Fibroblast of skin of left biceps (primary cell): ENCODE data around the gene JOSD1.

Experiments
- DNase-seq, 2 experiments: peaks; one replicate each; pipeline ENCODE4 v3.0.0-alpha.2; 2013; ENCODE audit warnings: low read depth in 2 of 2

Gene JOSD1

DNA sequence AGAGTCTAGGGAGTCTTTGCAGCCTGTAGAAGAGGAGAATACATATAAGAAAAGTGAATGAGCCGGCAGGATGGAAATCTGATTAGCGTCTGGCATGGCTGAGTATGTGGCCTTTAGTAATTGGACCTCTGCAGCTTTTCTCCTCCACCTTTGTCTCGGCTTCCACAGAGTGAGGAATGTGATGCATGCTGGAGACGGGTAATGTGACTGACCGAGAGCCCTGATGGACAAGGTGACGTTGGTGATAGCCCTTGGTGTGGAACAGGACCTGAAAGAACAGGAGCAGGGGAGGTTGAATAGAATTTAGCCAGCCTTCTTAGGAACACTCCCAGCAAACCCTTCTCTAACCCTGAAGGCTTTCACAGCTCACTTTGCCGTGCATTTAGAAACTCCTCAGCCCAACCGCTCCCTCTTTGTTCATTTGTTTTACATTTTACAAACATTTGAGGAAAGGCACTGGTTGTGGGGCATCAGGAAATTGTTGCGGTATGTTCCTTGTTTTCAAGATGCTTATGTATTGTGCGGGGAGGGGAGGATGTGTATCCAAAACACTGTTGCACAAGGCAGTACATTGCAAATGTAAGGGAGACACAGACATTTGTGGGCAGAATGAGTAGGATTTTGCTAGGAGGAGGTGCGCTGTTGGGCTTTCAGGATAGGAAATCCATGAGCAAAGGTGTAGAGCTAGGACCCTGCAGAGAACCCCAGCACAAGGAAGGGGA lies 11.9 kb upstream of the JOSD1 start:
- no peak for DNase-seq

DNA sequence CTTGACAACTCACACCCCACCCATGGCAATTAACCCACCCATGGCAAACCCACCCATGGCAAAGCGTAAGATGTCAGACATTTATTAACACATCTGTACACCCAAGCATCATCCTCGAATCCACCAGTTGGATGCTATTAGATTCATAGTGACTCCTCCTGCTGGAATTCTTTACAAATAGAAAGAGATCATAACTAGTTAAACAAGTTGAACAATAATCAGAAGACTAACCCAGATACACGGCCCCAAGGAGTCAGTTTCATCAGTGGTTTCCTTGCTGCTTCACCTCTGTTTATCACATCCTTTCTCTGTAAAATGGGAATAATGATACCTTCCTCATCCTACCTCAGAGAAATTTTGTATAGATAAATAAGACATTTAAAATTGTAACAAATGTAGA lies 10.1 kb upstream of the JOSD1 start:
- no peak for DNase-seq

DNA sequence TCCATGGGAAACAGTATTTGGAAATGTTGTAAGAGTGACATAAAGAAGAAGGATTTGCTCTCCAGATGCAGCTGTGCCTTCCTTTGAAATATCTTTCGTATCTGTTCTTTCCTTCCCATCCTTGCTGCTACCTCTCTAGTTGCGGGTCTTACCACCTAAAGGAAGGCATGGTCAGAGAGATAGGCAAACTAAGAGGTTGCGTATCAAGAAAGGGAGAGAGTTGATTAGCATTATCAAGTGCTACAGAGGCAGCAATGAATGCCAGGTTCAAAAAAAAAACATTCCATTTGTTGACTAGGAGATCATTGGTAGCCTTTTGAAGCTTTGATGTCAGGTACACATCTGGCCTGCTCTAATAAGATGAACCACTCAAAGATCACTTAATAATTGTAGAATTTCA lies 9.6 kb upstream of the JOSD1 start:
- DNase-seq: no peak

DNA sequence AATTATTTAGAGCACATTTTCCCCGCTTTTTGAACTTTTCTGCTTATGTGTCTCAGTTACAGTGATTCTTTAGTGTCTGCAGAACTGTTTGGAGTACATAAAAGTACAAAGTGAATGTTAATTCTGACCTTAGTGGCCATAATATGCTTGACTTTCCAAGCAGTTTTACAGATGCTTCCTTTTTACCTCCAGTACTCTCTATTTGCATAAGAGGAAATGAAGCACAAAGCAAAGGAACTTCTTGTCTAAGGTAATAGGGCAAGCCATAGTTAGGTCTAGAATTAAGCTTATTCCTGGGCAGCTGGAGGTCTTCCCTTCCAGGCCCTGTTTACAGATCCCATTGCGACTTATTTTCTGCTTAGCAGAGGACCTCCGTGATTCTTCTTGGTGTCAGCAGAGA lies 8.6 kb upstream of the JOSD1 start:
- no peak for DNase-seq

DNA sequence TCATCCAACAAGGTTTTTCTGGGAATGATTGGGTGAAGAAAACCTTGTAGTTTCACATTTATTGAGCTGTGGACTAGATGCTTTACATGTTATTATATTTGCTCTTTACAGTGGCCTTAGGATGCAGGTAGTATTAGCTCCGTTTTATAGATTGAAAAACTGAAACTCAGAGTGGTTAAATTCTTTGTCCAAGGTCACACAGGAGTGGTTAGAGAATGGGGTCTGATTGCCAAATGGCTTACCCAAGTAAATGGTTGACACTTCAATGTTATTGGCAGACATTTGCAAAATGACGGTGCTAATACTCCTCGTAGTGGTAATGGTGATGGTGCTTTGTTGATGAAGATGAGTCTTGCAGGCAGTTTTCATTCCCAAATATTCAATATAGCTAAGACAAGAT lies 7.2 kb upstream of the JOSD1 start:
- no peak for DNase-seq

DNA sequence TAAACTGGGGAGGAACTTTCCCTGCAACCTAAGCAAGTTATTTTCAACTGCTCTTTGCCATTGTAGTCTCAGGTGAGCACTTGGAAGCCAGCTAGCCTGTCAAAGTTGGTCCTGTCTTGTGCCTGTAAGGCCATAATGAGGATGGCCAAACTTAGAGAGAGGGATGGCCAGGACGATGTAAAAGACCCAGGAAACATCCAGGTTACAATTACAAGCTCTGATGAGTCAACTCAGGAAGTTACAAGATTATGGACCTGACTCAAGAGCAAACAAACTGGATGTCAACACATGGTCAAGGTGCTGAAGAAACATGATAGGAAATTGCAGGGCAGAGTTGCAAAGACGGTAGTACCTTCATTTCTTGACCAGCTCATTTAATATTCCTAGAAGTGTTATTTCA lies 6.6 kb upstream of the JOSD1 start:
- DNase-seq: no peak

DNA sequence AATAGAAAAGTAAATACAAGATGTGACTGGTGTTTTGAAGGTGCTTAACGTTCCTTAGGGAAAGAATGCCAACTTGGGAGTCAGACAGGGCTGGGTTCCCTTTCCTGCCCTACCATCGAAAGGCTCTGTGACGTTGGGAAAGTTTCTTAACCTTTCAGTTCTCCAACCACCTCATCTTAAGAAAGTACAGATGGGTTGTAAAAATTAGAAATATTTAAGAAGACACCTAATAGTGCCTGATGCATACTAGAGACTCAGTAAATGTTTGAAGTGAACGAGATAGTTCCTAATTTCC lies 6.1 kb upstream of the JOSD1 start:
- DNase-seq: no peak

DNA sequence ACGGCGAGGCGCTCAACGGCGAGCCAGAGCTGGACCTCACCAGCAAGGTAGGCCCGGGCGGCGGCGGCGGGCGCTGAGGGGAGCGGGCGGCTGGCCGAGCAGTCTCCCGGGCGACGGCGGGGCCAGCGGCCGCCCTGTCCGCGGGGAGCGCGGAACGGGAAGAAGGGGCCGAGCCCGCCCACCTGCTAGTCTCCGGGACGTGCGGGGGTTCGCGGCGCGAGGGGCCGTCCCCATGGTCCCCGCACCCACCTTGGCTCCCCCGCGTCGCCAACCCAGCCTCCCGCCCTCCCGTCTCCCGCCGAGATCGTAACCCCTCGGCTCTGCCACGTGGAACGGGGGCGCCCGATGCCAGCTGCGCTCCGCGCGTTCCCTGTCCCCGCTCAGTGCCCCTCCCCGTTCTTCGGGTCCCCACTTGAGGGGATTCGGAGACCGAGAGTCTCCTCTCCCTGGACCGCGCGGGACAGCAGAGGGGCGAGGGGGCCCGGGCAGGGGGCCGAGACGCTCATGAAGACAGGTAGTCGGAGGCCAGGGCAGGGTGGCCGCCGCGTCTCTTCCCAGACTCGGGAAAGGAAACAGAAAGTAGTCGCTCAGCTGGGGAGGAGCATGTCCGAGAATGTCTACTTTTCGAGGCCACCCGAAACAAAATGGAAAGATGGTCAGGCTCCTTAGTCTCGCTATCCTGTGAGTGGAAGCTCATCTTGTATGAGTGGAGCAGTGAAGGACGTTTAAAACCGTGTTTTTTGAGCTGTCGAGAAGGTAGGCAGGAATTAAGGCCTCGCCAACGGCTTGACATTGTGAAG lies 5.6 kb upstream of the JOSD1 start:
- no peak for DNase-seq

DNA sequence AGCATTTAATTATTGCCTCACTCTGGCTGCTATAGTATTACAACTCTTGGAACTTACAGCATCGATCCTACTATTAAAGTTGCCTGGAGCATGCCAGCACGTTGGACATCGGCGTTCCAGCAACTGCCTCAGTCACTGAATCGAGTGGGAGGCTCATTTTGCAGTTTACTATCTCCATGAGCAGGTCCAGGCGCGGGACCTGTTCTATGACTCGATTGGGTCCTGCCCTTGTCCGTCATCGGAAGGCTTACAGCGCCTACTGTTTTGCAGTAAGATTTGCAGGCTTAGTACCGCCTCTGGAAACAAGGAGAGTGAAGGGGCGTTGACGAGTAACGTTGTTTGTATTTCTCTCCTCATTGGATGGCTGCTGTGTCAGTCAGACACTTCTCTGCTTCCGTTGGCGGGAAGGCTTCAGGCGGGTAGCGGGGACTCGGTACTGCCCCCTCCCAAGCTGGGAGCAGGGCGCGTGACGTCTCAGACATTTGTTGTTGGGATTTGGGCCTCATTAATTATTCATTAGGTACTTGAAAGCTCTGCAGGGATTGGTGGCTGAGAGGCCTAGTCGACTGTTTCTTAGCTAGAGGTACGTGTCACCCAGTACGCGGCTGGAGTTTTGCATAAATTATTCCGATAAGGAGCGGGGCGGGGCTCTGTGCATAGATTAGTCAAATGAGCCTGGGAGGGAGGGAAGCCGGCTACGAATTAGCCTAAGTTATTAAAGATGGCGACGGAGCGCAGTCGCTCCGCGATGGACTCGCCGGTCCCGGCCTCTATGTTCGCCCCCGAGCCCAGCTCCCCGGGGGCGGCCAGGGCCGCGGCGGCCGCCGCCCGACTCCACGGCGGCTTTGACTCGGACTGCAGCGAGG lies 4.7 kb upstream of the JOSD1 start, which contains the start of gene GTPBP1:
Gene GTPBP1 (plus strand): TSS at position 710 of the 866 bp plus-strand sequence. CDS start 12 bp downstream, at position 722.
- peak; percentile 100 for DNase-seq

DNA sequence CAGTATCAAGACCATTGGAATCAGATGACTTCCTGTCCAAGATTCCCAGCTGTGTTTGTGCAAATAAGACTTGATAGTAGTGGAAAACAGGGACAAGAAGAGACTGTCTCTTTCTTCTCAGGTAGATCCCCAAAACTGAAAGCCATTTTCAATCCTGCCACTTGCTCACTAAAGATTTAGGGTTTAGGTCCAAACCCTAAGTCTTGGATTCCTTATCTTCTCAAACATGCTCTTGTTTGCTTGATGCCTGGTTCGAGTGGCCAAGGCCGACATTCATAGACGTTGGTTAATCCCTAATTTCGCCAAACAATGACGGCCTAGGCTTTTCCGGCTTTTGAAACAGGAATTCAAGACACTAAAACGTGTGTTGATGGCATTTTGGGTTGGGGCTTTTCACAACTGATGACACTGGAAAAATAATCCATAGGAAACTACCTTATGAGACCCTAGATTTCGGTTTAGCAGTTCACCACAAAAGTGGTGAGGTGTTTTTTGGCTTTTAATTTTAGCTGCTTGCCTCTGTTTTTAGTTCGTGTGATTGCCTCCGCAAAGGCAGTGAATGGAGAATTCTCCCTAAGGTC lies 4.0 kb upstream of the JOSD1 start:
- no peak for DNase-seq

DNA sequence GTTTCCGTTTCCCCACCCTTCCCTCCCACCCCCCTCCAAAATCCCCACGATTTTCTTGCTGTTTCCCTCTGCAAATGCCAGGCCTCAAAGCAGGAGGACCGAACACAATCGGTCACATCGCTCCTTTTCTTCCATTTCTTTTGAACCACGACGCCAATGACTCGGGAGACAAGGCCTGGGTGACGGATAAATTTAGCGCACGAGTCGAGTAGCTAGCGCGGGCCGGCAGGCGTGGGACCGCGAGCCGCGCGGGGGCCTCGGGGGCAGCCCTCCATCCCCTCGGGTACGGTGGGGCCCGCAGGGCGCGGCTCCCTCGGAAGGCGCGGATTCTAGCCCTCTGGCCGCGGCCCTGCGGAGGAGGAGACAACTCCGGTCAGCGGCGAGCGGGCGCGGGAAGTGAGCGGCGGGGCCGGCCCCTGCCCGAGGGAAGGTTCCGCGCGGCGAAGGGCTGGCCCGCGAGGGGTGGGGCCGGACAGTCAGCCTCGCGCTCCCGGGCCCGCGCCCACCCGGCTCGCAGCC lies 414 bp downstream of the JOSD1 start:
- no peak for DNase-seq

DNA sequence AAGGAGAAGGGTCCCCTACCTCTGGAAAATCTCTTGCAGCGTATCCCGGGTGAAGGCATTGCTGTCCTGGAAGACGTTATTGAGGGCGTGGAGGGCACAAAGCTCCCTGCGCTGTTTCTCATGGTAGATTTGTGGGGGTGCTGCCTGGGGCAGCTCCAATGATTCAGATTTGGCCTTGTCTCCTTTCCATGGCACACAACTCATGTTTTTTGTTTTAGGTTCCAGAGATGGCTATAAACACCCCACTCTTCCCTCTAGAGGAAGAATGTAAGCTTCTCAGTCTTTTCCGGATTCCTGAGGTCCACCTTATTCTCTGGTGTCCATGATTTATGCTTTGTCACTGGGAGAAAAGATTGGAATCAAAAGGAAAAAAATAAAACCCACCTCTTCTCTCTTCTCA lies 959 bp downstream of the JOSD1 start:
- no peak for DNase-seq

DNA sequence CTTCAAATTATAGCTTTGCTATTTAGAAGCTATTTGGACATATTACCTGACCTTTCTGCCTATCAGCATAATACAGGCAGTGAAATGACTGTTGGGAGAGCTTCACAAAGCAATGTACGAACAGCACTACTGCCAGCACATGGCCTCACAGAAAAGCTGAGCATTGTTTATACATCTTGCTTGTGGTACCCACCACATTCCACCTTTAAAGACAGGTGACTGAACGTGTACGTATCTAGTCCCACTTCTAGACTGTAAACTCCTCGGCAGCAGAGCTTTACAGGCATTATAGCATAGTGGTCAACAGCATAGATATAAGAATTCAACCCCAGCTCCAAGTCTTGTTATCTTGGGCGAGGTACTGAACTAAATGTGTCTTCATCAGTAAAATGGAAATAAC lies 1.6 kb downstream of the JOSD1 start:
- DNase-seq: no peak

DNA sequence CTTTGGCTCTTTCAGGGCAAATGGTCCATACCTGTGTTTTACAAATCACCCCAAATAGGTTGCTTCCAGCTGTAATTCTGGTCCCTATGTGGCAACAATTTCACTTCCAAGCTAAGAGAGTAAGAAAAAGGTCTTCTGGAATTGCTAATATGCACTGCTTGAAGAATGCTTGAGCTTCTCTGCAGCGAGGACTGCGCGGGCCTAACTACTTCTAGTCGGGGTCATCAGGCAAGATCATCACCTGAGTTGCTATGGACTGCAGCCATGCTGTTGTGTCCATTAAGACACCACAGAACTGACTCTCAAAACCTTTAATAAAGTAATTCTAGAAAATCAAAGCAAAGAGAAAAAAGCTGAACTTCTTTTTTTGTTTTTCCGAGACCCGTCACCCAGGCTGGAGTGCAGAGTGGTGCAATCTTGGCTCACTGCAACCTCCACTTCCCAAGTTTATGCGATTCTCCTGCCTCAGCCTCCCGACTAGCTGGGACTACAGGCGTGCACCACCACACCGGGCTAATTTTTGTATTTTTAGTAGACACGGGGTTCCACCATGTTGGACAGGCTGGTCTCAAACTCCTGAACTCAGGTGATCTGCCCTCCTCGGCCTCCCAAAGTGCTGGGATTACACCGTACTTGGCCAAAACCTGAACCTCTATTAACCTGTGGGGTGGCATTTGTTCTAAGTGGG lies 2.2 kb downstream of the JOSD1 start:
- DNase-seq: no peak

DNA sequence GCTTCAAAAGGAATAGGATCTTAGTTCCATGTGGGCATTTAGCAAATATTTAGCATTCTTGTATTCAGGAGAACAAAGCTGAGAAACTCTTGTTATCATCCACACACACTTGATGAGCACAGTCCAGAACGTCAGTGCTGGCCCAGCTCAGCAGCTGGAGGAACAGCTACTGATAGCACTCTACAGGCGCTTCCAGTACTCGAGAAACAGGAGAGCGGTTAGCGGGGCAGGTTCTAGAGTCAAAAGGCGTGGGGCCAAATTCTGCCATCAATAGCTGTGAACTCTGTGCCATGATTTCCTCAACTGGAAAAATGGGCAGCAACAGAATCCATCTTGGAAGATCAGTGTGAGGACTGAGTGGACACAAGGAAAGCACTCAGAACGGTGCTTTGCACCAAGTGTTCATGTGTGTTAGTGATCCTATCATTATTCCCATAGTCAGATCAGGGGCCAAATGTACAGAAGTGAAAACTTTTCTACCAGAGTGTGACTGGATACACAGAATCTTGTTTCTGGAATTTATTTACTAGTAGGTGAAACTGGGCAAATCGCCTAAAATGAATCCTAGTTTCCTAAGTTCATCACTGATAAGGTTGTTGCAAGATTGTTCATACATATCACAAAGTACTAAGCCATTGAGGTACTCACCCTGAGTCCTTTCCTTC lies 3.2 kb downstream of the JOSD1 start:
- no peak for DNase-seq

DNA sequence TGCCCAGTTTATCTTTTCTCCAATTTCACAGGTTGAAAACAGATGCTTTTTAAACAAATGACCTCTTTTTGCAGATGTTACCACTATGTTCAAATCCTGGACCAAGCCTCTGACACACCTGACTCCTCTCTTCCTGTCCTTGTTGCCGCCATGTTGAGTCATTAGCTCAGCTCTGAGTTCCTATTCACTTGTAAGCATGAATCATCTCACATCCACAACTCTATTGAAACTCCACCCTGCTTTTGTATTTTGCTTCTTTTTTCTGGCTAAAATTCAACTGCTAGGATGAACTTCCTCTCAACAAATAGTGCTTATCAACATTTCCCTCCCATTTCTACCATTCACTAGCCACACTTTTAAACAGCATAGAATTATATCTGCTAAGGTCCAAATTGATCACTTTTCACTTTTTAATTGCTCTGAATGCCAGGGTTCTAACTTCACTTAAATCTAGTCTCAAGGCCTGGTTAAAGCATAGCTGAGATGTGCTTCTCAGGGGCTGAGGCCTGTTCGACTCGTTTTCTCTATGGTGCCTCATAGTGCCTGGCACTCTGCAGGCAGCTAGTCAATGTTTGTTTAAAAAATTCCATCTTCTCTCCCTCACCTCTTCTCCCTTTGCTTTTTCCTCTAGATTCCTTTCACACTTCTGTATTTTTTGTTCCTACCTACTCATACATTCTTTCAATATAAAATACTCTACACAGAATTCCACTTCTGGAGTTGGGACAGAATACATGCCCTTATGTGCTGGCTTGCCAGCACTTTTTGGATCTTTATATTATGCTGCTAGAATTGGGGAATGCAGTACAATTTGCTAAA lies 3.9 kb downstream of the JOSD1 start:
- no peak for DNase-seq

DNA sequence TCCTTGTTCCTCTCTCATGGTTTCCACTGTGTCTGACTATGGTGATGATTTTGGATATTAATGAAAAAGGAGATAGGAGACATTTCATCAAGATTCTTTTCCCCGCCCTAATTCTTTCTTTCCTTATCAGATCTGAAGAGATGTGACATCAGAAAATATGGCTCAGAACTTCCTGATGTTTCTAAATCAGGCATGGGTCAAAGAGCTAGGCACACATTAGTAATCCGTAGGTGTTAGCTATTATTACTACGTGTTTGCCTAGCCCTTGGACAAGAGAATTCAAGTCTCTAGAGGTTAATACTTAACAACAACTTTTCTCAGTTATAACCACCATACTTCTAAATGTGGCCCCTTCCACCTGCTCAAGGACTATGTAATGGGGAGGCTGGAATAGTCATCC lies 5.8 kb downstream of the JOSD1 start:
- DNase-seq: no peak

DNA sequence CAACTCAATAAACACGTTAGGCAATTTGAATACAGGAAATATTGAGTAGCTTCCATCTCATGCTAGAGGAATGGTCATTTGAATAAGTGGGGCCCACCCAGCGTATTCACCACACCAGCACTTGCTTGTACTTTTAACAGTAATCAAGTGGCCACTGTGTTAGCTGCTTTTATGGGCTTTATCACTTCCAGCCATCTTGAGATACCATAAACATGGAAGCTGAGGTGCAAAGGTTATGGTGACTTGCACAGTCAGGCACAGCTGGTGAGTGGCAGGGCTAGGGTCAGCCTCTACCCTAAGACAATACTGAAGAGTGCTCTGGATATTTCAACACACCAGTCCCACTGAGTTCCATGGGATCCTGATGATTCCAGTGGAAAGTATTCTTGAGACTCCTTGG lies 6.7 kb downstream of the JOSD1 start:
- no peak for DNase-seq

DNA sequence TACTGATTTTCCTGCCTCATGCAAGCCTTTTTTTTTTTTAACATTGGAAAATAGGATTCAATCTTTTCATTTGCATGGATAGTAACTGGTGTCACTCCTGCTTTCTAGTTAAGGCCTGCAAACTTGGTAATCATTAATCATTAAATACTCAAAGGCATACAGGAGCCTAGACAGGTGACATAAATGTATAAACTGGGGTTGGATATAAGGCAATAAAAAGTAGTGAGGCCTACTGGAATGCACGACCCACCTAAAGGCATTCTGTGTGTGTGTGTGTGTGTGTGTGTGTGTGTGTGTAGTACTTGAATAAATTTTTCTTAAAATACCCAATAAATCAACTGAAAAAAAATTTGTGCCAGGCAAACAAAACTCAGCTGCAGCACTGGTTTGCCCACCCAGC lies 11.1 kb downstream of the JOSD1 start:
- no peak for DNase-seq

DNA sequence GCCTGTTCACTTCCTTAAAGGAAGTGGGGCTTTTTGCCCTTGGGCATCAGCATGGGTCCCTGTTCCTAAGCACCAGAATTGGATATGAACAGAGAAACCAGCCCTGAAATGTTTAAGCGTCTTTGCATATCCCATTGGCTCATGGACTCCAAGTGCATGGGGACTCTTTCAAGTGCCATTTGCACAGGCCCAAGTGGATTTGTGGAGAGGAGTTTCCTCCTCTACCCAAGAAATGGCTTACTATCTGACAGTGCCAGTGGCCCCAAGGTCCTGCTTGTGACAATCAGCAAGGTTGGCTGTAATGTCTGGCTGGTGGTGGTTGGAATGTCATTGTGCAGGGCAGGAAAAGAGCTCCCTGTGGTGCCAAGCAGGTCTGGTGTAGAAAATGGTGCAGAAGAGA lies 15.0 kb downstream of the JOSD1 start:
- DNase-seq: no peak
